A549 (cell line): ENCODE data around the gene TRIM29.

Source experiments
- BHLHE40 ChIP-seq: IDR thresholded peaks from 2 replicates; pipeline ENCODE4 v1.6.1; 2012; ENCODE audit warnings: low read depth, low read length, inconsistent platforms
- CBX8 ChIP-seq: fragments of 200-600 bp; sonication (generic); IDR thresholded peaks from 2 replicates; pipeline ENCODE4 v1.6.1; 2016
- EP300 ChIP-seq, 2 experiments: fragments of >200 bp; sonication (Bioruptor Twin); formaldehyde crosslinking; IDR thresholded peaks; 2 replicates in 1 of 2; 3 replicates in 1 of 2; pipeline ENCODE4 v1.6.1; 2016 to 2017
- ESRRA ChIP-seq: fragments of 150-350 bp; IDR thresholded peaks from 2 replicates; pipeline ENCODE4 v1.6.1; 2014; ENCODE audit warnings: mild to moderate bottlenecking, low read length, borderline replicate concordance
- KDM1A ChIP-seq: fragments of 200-600 bp; sonication (generic); IDR thresholded peaks from 2 replicates; pipeline ENCODE4 v1.6.1; 2016; ENCODE audit warnings: low read depth, mild to moderate bottlenecking
- MAFK ChIP-seq: fragments of 450-650 bp; IDR thresholded peaks from 2 replicates; pipeline ENCODE4 v1.6.1; 2014; ENCODE audit not compliant: partially characterized antibody
- MAZ ChIP-seq: fragments of 150-350 bp; IDR thresholded peaks from 2 replicates; pipeline ENCODE4 v1.6.1; 2014; ENCODE audit warnings: antibody characterized with exemption, low read depth, low read length, borderline replicate concordance
- POLR2AphosphoS2 ChIP-seq: conservative IDR thresholded peaks from 2 replicates; pipeline ENCODE4 v1.6.1; 2012; ENCODE audit warnings: low read length, improper control_type of control experiment, inconsistent platforms
- RAD21 ChIP-seq, 2 experiments: fragments of >200 bp in 1 of 2; sonication (Bioruptor Twin) in 1 of 2; formaldehyde crosslinking in 1 of 2; IDR thresholded peaks in 1 of 2; conservative IDR thresholded peaks in 1 of 2; 2 replicates in 1 of 2; 3 replicates in 1 of 2; pipeline ENCODE4 v1.6.1; 2012 to 2018; ENCODE audit warnings: inconsistent platforms in 1 of 2
- SMC3 ChIP-seq: fragments of >200 bp; sonication (Bioruptor Twin); formaldehyde crosslinking; IDR thresholded peaks from 3 replicates; pipeline ENCODE4 v1.6.1; 2018; ENCODE audit warnings: inconsistent platforms
- SREBF2 ChIP-seq: fragments of 450-650 bp; IDR thresholded peaks from 2 replicates; pipeline ENCODE4 v1.6.1; 2014; ENCODE audit warnings: mild to moderate bottlenecking, moderate library complexity
- TF ChIP-seq, protein P1 (sequence below): fragments of 250-450 bp; sonication (Bioruptor Pico); IDR thresholded peaks from 2 replicates; pipeline ENCODE4 v1.5.0; 2021; ENCODE audit warnings: mild to moderate bottlenecking, moderate library complexity, borderline replicate concordance
- TF ChIP-seq, protein P2 (sequence below): fragments of >200 bp; sonication (Bioruptor Twin); formaldehyde crosslinking; IDR thresholded peaks from 3 replicates; pipeline ENCODE4 v1.5.1; 2016
- TF ChIP-seq, protein P3 (sequence below): IDR thresholded peaks from 2 replicates; pipeline ENCODE4 v1.6.1; 2012

DNA sequence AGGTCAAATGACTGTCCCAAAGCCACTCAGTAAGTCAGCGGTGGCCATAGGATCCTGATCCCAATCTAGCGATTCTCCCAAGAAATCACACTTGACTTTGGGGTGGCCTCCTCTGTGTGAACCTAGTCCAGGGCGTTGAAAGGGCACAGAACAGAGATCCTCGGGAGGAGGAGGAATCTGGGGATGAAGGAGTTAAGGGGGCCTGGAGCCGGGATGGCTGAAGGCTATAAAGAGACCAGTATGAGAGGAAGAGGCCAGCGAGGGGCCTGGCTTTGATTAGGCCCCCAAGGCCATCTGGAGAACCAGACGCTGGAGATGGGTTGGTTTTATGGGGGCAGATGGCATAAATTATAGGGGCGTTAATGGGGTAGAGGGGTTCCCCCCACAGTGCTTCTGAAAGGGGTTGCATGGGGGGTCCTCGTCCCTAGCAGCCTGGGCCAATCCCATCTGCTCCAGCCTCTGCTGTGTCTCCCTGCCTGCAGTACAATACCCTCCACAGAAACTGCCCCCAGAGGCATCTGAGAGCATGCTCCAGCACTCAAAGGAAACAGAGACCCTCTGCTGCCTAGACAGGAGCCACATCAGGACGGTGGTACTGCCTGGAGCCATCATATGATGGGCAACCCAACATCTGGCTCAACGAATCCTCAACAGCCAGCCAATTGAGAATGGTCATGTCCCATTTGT, 35.2 kb upstream of the TRIM29 start:
- TF ChIP-seq, protein P1, sequence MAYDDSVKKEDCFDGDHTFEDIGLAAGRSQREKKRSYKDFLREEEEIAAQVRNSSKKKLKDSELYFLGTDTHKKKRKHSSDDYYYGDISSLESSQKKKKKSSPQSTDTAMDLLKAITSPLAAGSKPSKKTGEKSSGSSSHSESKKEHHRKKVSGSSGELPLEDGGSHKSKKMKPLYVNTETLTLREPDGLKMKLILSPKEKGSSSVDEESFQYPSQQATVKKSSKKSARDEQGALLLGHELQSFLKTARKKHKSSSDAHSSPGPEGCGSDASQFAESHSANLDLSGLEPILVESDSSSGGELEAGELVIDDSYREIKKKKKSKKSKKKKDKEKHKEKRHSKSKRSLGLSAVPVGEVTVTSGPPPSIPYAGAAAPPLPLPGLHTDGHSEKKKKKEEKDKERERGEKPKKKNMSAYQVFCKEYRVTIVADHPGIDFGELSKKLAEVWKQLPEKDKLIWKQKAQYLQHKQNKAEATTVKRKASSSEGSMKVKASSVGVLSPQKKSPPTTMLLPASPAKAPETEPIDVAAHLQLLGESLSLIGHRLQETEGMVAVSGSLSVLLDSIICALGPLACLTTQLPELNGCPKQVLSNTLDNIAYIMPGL = no peak
- TF ChIP-seq SMC3 (no peak), CBX8 (no peak), RAD21 (conservative IDR thresholded peaks at IDR 0.05 in 1 of 2, IDR thresholded peaks at IDR 0.05 in 1 of 2) (no peak), KDM1A (no peak), ESRRA (no peak), POLR2AphosphoS2 (no peak), SREBF2 (no peak), BHLHE40 (no peak), EP300 (IDR thresholded peaks at IDR 0.05) (no peak), MAFK (no peak), MAZ (no peak)
- TF ChIP-seq, protein P2, sequence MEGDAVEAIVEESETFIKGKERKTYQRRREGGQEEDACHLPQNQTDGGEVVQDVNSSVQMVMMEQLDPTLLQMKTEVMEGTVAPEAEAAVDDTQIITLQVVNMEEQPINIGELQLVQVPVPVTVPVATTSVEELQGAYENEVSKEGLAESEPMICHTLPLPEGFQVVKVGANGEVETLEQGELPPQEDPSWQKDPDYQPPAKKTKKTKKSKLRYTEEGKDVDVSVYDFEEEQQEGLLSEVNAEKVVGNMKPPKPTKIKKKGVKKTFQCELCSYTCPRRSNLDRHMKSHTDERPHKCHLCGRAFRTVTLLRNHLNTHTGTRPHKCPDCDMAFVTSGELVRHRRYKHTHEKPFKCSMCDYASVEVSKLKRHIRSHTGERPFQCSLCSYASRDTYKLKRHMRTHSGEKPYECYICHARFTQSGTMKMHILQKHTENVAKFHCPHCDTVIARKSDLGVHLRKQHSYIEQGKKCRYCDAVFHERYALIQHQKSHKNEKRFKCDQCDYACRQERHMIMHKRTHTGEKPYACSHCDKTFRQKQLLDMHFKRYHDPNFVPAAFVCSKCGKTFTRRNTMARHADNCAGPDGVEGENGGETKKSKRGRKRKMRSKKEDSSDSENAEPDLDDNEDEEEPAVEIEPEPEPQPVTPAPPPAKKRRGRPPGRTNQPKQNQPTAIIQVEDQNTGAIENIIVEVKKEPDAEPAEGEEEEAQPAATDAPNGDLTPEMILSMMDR = no peak
- TF ChIP-seq, protein P3, sequence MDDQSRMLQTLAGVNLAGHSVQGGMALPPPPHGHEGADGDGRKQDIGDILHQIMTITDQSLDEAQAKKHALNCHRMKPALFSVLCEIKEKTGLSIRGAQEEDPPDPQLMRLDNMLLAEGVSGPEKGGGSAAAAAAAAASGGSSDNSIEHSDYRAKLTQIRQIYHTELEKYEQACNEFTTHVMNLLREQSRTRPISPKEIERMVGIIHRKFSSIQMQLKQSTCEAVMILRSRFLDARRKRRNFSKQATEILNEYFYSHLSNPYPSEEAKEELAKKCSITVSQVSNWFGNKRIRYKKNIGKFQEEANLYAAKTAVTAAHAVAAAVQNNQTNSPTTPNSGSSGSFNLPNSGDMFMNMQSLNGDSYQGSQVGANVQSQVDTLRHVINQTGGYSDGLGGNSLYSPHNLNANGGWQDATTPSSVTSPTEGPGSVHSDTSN = no peak
